RPMI7951 (cell line): Measurements from ENCODE around the gene IQCN. TPM values are rescaled to one million over a fixed set of nuclear protein-coding genes. Genes with fewer than 3 reads are reported as not detected.
A peak's percentile ranks its signal among the peaks of the same experiment; 100 is the strongest.

ENCODE experiments used
- DNase-seq: peaks from one replicate; pipeline ENCODE4 v3.0.0-alpha.2; 2012; ENCODE audit warnings: low read depth
- total RNA-seq: library from RNA; depleted of rRNA; stranded (reverse); fragments of >200 nt; shearing (Covaris generic); gene quantifications from 2 replicates; pipeline ENCODE4 v1.2.3, GENCODE V29; 2014

IQCN gene
- total RNA-seq, 1 experiment from 2014 or later, result 0.36 TPM

GRCh38 chr19:18287836-18288772 is 13.9 kb upstream of the IQCN start:
- DNase-seq, result no peak

DNA sequence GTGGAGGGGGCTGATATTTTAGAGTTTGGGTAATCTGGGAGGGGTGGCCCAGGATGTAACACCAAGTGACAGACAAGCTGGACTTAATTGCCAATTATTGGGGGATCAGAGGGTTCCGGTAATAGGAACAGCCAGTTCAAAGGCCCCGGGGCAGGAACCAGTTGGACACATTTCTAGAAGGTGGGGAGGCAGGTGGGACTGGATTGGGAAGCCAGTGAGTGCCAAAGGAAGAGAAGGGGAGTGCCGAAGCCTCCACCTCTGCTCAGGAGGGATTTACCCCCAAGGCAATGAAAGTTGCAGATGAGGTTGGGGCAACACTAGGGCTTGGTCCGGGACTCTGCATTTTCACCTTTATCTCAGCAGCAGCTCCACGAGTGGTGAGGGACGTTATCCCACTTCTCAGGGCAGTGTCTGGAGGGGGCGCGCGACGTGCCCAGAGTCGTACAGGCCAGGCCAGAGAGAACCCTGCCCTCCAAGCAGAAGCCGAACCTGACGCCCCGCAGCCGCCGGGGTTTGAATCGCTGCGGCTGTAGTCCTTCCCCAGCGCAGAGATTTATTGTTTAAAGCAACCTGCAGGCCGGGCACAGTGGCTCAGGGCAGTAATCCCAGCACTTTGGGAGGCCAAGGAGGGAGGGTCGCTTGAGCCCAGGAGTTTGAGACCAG is 12.9 kb upstream of the IQCN start:
- no peak for DNase-seq

DNA sequence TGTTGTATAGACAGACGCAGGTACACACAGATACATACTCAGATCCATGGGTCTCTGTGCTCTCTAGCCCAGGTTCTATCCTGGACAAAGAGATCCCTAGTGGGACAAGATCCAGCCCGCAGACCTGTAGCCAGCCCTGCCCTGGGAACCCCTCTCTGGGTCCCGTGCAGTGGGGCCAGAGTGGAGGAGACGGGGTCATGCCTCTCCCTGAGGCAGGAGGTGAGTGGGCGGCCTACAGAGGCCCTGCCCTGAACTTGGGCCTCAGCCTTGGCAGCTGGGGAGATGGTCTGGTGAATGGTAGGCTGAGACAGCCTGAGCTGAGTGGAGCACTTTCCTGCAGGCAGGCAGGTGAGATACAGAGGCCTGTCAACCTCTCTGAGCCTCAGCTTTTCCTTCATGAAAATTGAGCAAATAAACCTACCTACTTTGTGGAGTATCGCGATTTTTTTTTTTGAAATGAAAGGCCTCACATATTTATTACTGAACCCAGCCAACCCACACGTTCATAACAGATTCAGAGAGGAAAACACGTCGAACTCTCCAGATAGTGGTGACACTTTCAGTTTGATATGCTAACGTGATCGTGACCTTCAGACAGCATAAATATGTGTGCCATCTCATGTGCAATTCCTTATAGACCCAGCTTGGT is 10.6 kb upstream of the IQCN start:
- DNase-seq, result no peak

DNA sequence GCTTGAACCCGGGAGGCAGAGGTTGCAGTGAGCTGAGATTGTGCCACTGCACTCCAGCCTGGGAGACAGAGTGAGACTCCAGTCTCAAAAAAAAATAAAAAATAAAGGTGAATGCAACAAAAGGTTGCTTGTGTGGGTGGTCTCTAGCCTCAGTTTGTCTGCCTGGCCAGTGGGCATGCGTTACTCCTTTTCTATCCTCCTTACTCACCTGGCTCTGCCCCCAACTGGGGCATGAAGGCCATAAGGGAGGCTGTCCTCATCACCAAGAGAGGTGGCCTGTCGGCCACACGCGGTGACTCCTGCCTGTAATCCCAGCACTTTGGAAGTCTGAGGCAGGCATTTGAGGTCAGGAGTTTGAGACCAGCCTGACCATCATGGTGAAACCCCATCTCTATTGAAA is 9.1 kb upstream of the IQCN start:
- DNase-seq, result no peak

DNA sequence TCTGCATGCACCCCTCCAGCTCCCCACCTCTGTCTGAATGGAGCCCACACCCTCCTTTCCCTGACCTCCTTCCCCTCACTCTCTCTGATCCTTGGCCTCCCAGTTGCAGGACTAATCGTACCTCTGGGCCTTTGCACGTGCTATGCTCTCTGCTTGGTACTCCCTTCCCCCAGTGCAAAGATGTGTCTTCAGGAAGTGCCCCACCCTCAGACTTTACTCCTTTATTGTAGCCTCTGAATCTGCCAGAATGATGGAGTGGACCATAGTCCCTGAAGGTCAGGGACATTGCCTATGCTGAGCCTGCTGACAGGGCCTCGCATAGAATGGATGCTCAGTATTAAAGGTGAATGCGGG is 8.5 kb upstream of the IQCN start:
- no peak for DNase-seq

- DNase-seq, result no peak
Measured at GRCh38 chr19:18282021-18282787, 8.0 kb upstream of the IQCN start.

- DNase-seq, result peak; percentile 96
Measured at GRCh38 chr19:18281082-18282020, 7.1 kb upstream of the IQCN start, which contains the start of gene JUND. Gene JUND (minus strand): TSS chr19:18281622. CDS start chr19:18281484, 138 bp downstream.

DNA sequence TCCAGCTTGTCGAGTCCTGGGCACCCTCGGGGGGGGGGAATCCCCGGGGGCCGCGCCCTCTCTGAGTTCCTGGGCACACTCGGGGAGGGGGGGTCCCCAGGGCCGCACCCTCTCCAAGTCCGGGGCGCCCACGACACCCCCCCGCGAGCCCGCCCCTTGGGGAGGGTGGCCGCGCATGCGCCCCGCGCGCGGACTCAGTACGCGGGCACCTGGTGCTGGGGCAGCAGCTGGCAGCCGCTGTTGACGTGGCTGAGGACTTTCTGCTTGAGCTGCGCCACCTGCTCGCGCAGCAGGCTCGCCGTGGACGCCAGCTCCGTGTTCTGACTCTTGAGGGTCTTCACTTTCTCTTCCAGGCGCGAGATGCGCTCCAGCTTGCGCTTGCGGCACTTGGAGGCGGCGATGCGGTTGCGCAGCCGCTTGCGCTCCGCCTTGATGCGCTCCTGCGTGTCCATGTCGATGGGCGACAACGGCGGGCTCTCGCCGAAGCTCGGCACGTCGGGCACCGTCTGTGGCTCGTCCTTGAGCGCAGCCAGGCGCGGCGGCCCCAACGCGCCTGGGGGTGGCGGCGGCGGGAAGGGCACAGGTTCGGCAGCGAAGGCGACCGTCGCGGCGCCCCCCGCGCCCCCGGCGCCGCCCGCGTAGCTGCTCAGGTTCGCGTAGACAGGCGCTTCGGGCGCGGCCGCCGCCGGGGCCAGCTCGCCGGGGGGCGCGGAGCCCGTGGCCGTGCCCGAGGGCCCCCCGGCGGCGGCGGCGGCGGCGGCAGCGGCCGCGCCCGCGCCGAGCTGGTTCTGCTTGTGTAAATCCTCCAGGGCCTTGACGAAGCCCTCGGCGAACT is 6.2 kb upstream of the IQCN start:
- DNase-seq, result peak; percentile 81

DNA sequence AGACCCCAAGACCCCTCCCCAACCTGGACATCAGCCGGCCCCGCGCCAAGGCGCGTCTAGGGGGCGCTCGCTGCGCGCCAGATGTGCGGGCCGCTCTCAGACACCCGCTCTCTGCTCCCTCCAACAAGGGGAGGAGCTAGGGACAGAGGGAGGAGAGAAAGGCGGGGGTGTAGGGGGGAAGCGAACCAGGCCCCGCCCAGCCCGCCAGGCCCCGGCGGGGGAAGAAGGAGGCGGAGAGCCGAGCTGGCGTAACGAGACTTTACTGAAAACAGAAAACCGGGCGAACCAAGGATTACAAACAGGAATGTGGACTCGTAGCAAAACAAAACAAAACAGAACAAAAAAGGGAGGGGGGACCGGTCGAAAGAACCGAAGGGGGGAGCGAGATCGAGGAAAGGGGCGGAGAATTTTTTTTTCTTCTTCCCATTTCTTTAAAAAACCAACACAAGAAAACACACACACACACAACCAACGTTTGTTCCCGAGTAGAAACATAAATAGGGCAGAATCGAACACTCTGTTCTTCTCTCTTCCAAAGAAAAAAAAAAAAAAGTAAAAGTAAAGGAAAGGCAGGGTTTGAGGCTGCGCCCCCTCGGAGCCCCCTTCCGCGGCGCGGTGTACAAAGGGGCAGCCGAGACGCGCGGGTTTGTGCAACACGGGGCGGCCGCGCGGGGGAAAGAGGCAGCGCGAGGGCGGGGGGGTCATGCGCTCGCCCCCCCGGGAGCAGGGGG is 5.4 kb upstream of the IQCN start:
- DNase-seq, result peak; percentile 94

GRCh38 chr19:18279266-18279515 is 4.9 kb upstream of the IQCN start:
- no peak for DNase-seq

GRCh38 chr19:18278521-18279265 is 4.4 kb upstream of the IQCN start:
- DNase-seq, result no peak

GRCh38 chr19:18274781-18275356 is 617 bp upstream of the IQCN start:
- peak; percentile 94 for DNase-seq

DNA sequence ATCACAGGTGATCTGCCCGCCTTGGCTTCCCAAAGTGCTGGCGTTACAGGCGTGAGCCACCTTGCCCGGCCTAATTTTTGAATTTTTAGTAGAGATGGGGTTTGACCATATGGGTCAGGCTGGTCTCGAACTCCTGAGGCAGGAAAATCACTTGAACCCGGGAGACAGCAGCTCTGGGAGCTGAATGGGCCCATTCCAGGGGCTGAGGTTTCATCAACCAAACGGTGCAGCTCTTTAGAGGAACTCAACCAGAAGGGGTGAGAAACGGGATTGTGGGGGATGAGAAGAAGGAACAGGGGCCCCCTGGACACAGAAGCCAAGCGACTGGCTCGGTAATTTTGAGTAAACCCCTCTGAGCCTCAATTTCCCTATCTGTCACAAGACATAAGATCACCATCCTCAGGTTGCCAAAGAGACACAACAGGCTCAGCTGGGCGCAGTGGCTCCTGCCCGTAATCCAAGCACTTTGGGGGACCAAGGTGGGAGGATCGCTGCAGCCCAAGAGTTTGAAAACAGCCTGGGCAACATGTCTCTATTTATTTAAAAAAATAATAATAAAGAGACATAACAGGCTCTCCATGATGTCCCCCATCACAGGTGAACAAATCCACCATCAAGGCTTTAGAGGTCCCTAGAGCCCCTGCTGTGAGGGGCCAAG is 562 bp downstream of the IQCN start:
- no peak for DNase-seq

DNA sequence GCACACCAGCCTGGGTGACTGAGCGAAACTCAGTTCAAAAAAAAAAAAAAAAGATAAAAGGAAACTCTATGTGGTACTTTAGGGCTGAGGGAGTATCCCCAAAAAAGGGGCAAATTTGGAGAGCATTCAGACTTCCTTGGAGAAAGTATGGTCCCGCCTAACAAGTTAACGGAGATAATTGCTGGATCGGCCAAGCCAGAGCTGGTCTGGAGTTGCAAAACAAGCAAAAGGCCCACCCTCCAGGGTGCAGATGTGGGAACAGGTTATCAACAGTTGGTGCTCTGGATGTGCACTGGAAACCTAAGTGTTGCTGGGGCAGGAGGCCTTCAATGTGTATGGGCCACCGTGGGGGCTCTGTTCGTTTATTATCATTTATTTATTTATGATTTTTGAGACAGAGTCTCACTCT is 2.8 kb downstream of the IQCN start:
- no peak for DNase-seq

DNA sequence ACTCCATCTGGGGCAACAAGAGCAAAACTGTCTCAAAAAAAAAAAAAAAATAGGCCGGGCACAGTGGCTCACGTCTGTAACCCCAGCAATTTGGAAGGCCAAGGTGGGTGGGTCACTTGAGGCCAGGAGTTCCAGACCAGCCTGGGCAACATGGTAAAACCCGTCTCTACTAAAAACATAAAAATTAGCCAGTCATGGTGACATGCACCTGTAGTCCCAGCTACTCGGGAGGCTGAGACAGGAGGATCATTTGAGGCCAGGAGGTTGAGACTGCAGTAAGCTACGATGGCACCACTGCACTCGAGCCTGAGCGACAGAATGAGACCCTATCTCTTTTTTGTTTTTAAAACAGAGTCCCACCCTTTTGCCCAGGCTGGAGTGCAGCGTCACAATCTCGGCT is 3.9 kb downstream of the IQCN start:
- DNase-seq, result no peak

DNA sequence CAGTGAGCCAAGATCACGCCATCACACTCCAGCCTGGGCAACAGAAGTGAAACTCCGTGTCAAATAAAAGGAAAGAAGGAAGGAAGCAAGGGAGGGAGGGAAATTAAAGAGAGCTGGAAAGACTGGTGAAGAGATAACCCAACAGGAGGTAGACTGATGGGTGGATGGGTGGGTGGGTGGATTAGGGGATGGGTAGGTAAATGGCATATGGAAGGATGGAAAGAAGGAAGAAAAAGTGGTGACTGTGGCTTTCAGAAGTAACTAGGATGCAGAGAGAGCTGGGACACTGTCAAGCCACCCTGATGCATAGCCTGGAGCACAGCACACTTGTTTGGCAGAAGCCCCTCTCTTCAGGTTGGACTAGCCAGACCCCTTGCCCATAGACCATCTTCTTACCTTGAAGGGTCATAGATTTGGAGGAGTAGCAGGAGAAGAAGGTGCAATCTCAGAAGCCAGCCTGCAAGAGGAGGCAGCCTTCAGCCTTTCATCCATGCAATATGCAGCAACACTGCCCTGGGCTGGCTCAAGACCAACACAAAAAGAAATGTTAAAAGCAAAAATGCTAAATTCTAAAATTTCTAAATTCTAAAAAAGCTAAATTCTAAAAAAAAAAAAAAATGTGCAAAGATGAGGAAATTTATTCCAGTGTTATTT is 5.1 kb downstream of the IQCN start:
- DNase-seq, result no peak
